ENCODE results near the gene NDUFB5. TPM values are rescaled to one million over a fixed set of nuclear protein-coding genes. Genes with fewer than 3 reads are reported as not detected.

The NDUFB5 gene
- total and polyA plus RNA-seq, 10 of the 15 experiments (the other 5 are each of a cell fraction or from before 2014, with no cell fraction given): 82.0 to 320 (median 126) TPM

GRCh38 chr3:179615458-179616173 lies 11.0 kb downstream of the NDUFB5 start:
- peak; percentile 35 for FAIRE-seq
- CTCF ChIA-PET: interaction anchor here (1.7 kb wide), 1 partner anchor 20 kb away, joined by 4 read pairs; no protein-coding TSS in a partner anchor

GRCh38 chr3:179622023-179622422 lies 17.4 kb downstream of the NDUFB5 start:
- 80% methylated on average over 2 of the region's 2 CpGs for WGBS (ENCODE audit: insufficient coverage, insufficient replicate concordance, low lambda C conversion rate, missing lambda C conversion rate)
- no peak for FAIRE-seq
- no TSS peak for BruUV-seq (replicated peaks)
- Histone ChIP-seq H3K4me2 (ENCODE audit: control insufficient read depth, insufficient read depth) (no peak overlapping the region), H3K4me1 (ENCODE audit: control insufficient read depth, insufficient read depth, low read length) (no peaks in the 10 kb centered on the region), H3K27me3 (replicated peaks in 1 of 2; ENCODE audit: control insufficient read depth in 2 of 2, insufficient read depth in 2 of 2, low read length in 1 of 2) (no peaks in the 10 kb centered on the region), H3K36me3 (ENCODE audit: control insufficient read depth in 2 of 2, insufficient read depth in 2 of 2, low read length in 1 of 2) (peaks cover 0 to 19% of the 10 kb centered on the region in 2 experiments; a peak in 2 of 4 replicates), H3K79me2 (ENCODE audit: control insufficient read depth, insufficient read depth, low read length) (no peaks in the 10 kb centered on the region), H3K4me3 (no peak overlapping the region), H3K27ac (ENCODE audit: control insufficient read depth, insufficient read depth) (no peak overlapping the region), H3K9me3 (replicated peaks; ENCODE audit: control insufficient read depth, insufficient read depth, low read length) (no peaks in the 10 kb centered on the region), H3K9ac (ENCODE audit: control insufficient read depth, insufficient read depth, low read length) (no peak overlapping the region), H2AFZ (ENCODE audit: control insufficient read depth, low read depth, low read length) (no peak overlapping the region), H4K20me1 (ENCODE audit: control insufficient read depth, insufficient read depth) (no peaks in the 10 kb centered on the region)
- POLR2A ChIA-PET: no interaction called here
- no peak for ATAC-seq
- RAD21 ChIA-PET (ENCODE audit: unreplicated experiment): no interaction called here
- SMC1A ChIA-PET (ENCODE audit: uncharacterized antibody, unreplicated experiment): interaction anchor here (0.9 kb wide), 1 partner anchor 10 kb away, joined by 3 read pairs; no protein-coding TSS in a partner anchor
- CTCF ChIA-PET: interaction anchor here (0.7 to 0.9 kb wide), 3 partner anchors 11 to 973 kb away, joined by 3 to 4 read pairs (median 3); no protein-coding TSS in a partner anchor
- in situ Hi-C loops (cut with MboI): no loop called here
- no peak for DNase-seq (ENCODE audit: low read depth, low spot score)
- intact Hi-C loops (cut with micrococcal nuclease; ENCODE audit: unreplicated experiment): no loop called here
- no peak for TF ChIP-seq ZBTB33 (IDR thresholded peaks at IDR 0.05)
- TF ChIP-seq CTCF (IDR thresholded peaks at IDR 0.05 in 2 of 3, conservative IDR thresholded peaks at IDR 0.05 in 1 of 3; ENCODE audit: control insufficient read depth in 2 of 3, extremely low read depth in 1 of 3, insufficient read depth in 1 of 3, low read depth in 3 of 3, low read length in 3 of 3): no peak
- no peak for TF ChIP-seq CHD4 (IDR thresholded peaks at IDR 0.05)
- TF ChIP-seq MTA3 (IDR thresholded peaks at IDR 0.05; ENCODE audit: borderline replicate concordance, low read length): no peak
- no peak for TF ChIP-seq CBX5 (IDR thresholded peaks at IDR 0.05; ENCODE audit: low read depth)
- no peak for TF ChIP-seq USF2 (IDR thresholded peaks at IDR 0.05; ENCODE audit: borderline replicate concordance, low read depth, low read length)
- no peak for TF ChIP-seq RB1 (IDR thresholded peaks at IDR 0.05; ENCODE audit: borderline replicate concordance)
- TF ChIP-seq MEF2A (IDR thresholded peaks at IDR 0.05; ENCODE audit: insufficient read depth, low read depth, low read length): no peak
- TF ChIP-seq CBX3 (IDR thresholded peaks at IDR 0.05; ENCODE audit: borderline replicate concordance, low read depth): no peak
- TF ChIP-seq POLR2AphosphoS5 (IDR thresholded peaks at IDR 0.05; ENCODE audit: low read length): no peak

More at GRCh38 chr3:179615458-179616173, 11.0 kb downstream of the NDUFB5 start:
- ATAC-seq: no peak
- Histone ChIP-seq H3K9me3 (replicated peaks; ENCODE audit: control insufficient read depth, insufficient read depth, low read length) (no peaks in the 10 kb centered on the region), H3K79me2 (ENCODE audit: control insufficient read depth, insufficient read depth, low read length) (peaks cover 2% of the 10 kb centered on the region), H2AFZ (ENCODE audit: control insufficient read depth, low read depth, low read length) (no peak overlapping the region), H3K9ac (ENCODE audit: control insufficient read depth, insufficient read depth, low read length) (no peak overlapping the region), H4K20me1 (ENCODE audit: control insufficient read depth, insufficient read depth) (no peaks in the 10 kb centered on the region), H3K4me1 (ENCODE audit: control insufficient read depth, insufficient read depth, low read length) (no peaks in the 10 kb centered on the region), H3K27ac (ENCODE audit: control insufficient read depth, insufficient read depth) (no peak overlapping the region), H3K36me3 (ENCODE audit: control insufficient read depth in 2 of 2, insufficient read depth in 2 of 2, low read length in 1 of 2) (peaks cover 0 to 10% of the 10 kb centered on the region in 2 experiments; a peak in 2 of 4 replicates), H3K4me3 (no peak overlapping the region), H3K4me2 (ENCODE audit: control insufficient read depth, insufficient read depth) (no peak overlapping the region), H3K27me3 (replicated peaks in 1 of 2; ENCODE audit: control insufficient read depth in 2 of 2, insufficient read depth in 2 of 2, low read length in 1 of 2) (no peaks in the 10 kb centered on the region)
- DNase-seq (ENCODE audit: low read depth, low spot score): no peak
- TF ChIP-seq PAX8 (IDR thresholded peaks at IDR 0.05): no peak
- TF ChIP-seq KAT2A (conservative IDR thresholded peaks at IDR 0.05; ENCODE audit: control insufficient read depth, low read depth, low read length): no peak
- in situ Hi-C loops (cut with MboI) (no loop called here), intact Hi-C loops (cut with micrococcal nuclease; ENCODE audit: unreplicated experiment) (no loop called here)
- ChIA-PET SMC1A (ENCODE audit: uncharacterized antibody, unreplicated experiment) (interaction anchor here (0.6 kb wide), 1 partner anchor 54 kb away, joined by 3 read pairs; no protein-coding TSS in a partner anchor), POLR2A (interaction anchor here (1.1 kb wide), 1 partner anchor 11 kb away, joined by 3 read pairs; the partner anchor contains the start of genes MRPL47 and NDUFB5), RAD21 (ENCODE audit: unreplicated experiment) (interaction anchor here (1.4 kb wide), 1 partner anchor 53 kb away, joined by 4 read pairs; the partner anchor contains the start of gene ACTL6A)
- no TSS peak for BruUV-seq (replicated peaks)
- 50% methylated on average over 4 of the region's 4 CpGs for WGBS (ENCODE audit: insufficient coverage, insufficient replicate concordance, low lambda C conversion rate, missing lambda C conversion rate)
